GM12878 (cell line): Measurements from ENCODE around the gene GDNF. TPM values are rescaled to one million over a fixed set of nuclear protein-coding genes. Genes with fewer than 3 reads are reported as not detected.

Experiments used
- BCL11A ChIP-seq: IDR thresholded peaks from 2 replicates; pipeline ENCODE4 v1.6.1; 2011; ENCODE audit warnings: low read depth, low read length
- E2F4 ChIP-seq: IDR thresholded peaks from 2 replicates; pipeline ENCODE4 v1.6.1; 2012; ENCODE audit warnings: low read depth, low read length, improper control_type of control experiment
- EGR1 ChIP-seq, 2 experiments: IDR thresholded peaks; 1 replicate in 1 of 2; 2 replicates in 1 of 2; pipeline ENCODE4 v1.6.1; 2011 to 2012; ENCODE audit warnings: low read depth in 2 of 2, low read length in 2 of 2, borderline replicate concordance in 1 of 2, mild to moderate bottlenecking in 1 of 2, moderate library complexity in 1 of 2
- MAX ChIP-seq: IDR thresholded peaks from 2 replicates; pipeline ENCODE4 v1.6.1; 2012; ENCODE audit warnings: low read depth, low read length, improper control_type of control experiment
- RAD51 ChIP-seq: fragments of 450-650 bp; IDR thresholded peaks from 2 replicates; pipeline ENCODE4 v1.6.1; 2016; ENCODE audit warnings: moderate library complexity, mild to moderate bottlenecking, inconsistent platforms
- TARDBP ChIP-seq: IDR thresholded peaks from 2 replicates; pipeline ENCODE4 v1.6.1; 2016; ENCODE audit warnings: borderline replicate concordance
- ZBTB40 ChIP-seq: fragments of 450-650 bp; IDR thresholded peaks from 2 replicates; pipeline ENCODE4 v1.6.1; 2016; ENCODE audit warnings: mild to moderate bottlenecking, moderate library complexity, borderline replicate concordance
- ZNF687 ChIP-seq: fragments of 450-650 bp; IDR thresholded peaks from 2 replicates; pipeline ENCODE4 v1.6.1; 2017; ENCODE audit warnings: mild to moderate bottlenecking, moderate library complexity
- polyA plus RNA-seq, 11 experiments: library from polyadenylated mRNA; depleted of rRNA in 4 of 11; unstranded in 6 of 11; stranded (reverse) in 5 of 11; fragments of >200 nt; fragmentation: Nextera tagmentation in 4 of 11; fragmentation: Illumina TruSeq in 1 of 11; extraction: Ambion mirVana in 4 of 11; extraction: Trizol in 1 of 11; gene quantifications; 1 replicate in 1 of 11; 2 replicates in 10 of 11; pipeline versions ENCODE4 v1.2.1 to v1.2.3, GENCODE V29; 2011 to 2016; ENCODE audit warnings: inconsistent platforms in 2 of 11, missing spikeins in 2 of 11, low read depth in 1 of 11
- total RNA-seq, 4 experiments: library from RNA; depleted of rRNA in 3 of 4; stranded (reverse); fragments of >200 nt in 3 of 4; fragmentation: Illumina TruSeq in 1 of 4; extraction: Trizol in 1 of 4; gene quantifications; 2 replicates each; pipeline versions ENCODE4 v1.2.1 to v1.2.3, GENCODE V29; 2013 to 2021
- TF ChIP-seq, protein P1 (sequence below): IDR thresholded peaks from 2 replicates; pipeline ENCODE4 v1.6.1; 2011; ENCODE audit warnings: borderline replicate concordance, low read depth, mild to moderate bottlenecking, moderate library complexity, low read length; ENCODE audit not compliant: insufficient read depth, poor library complexity, severe bottlenecking
- TF ChIP-seq, protein P2 (sequence below): fragments of 450-650 bp; IDR thresholded peaks from 2 replicates; pipeline ENCODE4 v1.6.1; 2017; ENCODE audit warnings: mild to moderate bottlenecking
- TF ChIP-seq, protein P3 (sequence below): fragments of 450-650 bp; formaldehyde crosslinking; IDR thresholded peaks from 2 replicates; pipeline ENCODE4 v1.4.0; 2022; ENCODE audit warnings: mild to moderate bottlenecking, moderate library complexity

GDNF gene
- total and polyA plus RNA-seq, 10 of the 15 experiments (the other 5 are each of a cell fraction or from before 2014, with no cell fraction given), result not detected

DNA sequence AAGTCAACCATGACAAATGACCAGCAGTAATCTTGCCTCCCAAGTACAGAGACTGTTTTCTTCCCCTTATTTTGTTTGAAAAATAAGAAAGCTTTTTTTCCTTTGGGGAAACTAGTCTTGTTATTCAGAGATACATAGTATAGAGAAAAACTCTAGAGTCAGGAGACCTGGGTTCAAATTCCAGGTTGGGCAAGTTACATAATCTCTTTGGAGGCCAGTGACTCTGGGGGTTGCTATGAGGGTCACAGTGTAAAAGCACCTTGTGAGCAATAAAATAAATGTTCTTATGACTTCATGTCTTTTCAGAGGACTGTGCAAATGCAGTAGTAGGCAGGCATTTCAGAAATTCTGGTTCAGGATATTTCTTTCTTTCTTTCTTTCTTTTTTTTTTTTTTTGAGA is 71.5 kb downstream of the GDNF start (continued):
- TF ChIP-seq ZNF687, result no peak
- TF ChIP-seq TARDBP, result no peak
- TF ChIP-seq E2F4, result no peak
- TF ChIP-seq EGR1 (IDR thresholded peaks at IDR 0.05; ENCODE audit: borderline replicate concordance in 1 of 2, low read depth in 2 of 2, low read length in 2 of 2), result no peak
- TF ChIP-seq, protein P1, sequence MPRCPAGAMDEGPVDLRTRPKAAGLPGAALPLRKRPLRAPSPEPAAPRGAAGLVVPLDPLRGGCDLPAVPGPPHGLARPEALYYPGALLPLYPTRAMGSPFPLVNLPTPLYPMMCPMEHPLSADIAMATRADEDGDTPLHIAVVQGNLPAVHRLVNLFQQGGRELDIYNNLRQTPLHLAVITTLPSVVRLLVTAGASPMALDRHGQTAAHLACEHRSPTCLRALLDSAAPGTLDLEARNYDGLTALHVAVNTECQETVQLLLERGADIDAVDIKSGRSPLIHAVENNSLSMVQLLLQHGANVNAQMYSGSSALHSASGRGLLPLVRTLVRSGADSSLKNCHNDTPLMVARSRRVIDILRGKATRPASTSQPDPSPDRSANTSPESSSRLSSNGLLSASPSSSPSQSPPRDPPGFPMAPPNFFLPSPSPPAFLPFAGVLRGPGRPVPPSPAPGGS, result no peak
- TF ChIP-seq, protein P2, sequence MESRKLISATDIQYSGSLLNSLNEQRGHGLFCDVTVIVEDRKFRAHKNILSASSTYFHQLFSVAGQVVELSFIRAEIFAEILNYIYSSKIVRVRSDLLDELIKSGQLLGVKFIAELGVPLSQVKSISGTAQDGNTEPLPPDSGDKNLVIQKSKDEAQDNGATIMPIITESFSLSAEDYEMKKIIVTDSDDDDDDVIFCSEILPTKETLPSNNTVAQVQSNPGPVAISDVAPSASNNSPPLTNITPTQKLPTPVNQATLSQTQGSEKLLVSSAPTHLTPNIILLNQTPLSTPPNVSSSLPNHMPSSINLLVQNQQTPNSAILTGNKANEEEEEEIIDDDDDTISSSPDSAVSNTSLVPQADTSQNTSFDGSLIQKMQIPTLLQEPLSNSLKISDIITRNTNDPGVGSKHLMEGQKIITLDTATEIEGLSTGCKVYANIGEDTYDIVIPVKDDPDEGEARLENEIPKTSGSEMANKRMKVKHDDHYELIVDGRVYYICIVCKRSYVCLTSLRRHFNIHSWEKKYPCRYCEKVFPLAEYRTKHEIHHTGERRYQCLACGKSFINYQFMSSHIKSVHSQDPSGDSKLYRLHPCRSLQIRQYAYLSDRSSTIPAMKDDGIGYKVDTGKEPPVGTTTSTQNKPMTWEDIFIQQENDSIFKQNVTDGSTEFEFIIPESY, result no peak
- TF ChIP-seq RAD51, result no peak
- TF ChIP-seq BCL11A, result no peak
- TF ChIP-seq ZBTB40, result no peak
- TF ChIP-seq, protein P3, sequence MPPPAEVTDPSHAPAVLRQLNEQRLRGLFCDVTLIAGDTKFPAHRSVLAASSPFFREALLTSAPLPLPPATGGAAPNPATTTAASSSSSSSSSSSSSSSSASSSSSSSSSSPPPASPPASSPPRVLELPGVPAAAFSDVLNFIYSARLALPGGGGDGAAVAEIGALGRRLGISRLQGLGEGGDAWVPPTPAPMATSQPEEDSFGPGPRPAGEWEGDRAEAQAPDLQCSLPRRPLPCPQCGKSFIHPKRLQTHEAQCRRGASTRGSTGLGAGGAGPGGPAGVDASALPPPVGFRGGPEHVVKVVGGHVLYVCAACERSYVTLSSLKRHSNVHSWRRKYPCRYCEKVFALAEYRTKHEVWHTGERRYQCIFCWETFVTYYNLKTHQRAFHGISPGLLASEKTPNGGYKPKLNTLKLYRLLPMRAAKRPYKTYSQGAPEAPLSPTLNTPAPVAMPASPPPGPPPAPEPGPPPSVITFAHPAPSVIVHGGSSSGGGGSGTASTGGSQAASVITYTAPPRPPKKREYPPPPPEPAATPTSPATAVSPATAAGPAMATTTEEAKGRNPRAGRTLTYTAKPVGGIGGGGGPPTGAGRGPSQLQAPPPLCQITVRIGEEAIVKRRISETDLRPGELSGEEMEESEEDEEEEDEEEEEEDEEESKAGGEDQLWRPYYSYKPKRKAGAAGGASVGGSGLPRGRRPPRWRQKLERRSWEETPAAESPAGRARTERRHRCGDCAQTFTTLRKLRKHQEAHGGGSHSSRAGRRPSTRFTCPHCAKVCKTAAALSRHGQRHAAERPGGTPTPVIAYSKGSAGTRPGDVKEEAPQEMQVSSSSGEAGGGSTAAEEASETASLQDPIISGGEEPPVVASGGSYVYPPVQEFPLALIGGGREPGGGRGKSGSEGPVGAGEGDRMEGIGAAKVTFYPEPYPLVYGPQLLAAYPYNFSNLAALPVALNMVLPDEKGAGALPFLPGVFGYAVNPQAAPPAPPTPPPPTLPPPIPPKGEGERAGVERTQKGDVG (CRISPR knock-in tag), result no peak
- no peak for TF ChIP-seq MAX
